ENCODE results near the gene MTCL1.

MTCL1 gene

GRCh38 chr18:8689517-8689916 lies 15.8 kb upstream of the MTCL1 start:
- H3K27ac ChIP-seq = no peak overlapping the region
- TF ChIP-seq, protein P1, sequence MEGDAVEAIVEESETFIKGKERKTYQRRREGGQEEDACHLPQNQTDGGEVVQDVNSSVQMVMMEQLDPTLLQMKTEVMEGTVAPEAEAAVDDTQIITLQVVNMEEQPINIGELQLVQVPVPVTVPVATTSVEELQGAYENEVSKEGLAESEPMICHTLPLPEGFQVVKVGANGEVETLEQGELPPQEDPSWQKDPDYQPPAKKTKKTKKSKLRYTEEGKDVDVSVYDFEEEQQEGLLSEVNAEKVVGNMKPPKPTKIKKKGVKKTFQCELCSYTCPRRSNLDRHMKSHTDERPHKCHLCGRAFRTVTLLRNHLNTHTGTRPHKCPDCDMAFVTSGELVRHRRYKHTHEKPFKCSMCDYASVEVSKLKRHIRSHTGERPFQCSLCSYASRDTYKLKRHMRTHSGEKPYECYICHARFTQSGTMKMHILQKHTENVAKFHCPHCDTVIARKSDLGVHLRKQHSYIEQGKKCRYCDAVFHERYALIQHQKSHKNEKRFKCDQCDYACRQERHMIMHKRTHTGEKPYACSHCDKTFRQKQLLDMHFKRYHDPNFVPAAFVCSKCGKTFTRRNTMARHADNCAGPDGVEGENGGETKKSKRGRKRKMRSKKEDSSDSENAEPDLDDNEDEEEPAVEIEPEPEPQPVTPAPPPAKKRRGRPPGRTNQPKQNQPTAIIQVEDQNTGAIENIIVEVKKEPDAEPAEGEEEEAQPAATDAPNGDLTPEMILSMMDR (conservative IDR thresholded peaks at IDR 0.05) = no peak
- no peak for TF ChIP-seq ZFX (IDR thresholded peaks at IDR 0.05)

GRCh38 chr18:8694891-8695290 lies 10.5 kb upstream of the MTCL1 start:
- no peak overlapping the region for H3K27ac ChIP-seq
- TF ChIP-seq, protein P1 (conservative IDR thresholded peaks at IDR 0.05) = no peak
- TF ChIP-seq ZFX (IDR thresholded peaks at IDR 0.05) = no peak

- TF ChIP-seq, protein P1 (conservative IDR thresholded peaks at IDR 0.05) = no peak
- TF ChIP-seq ZFX (IDR thresholded peaks at IDR 0.05) = no peak
- H3K27ac ChIP-seq = no peak overlapping the region
Measured at GRCh38 chr18:8695932-8696517, 9.3 kb upstream of the MTCL1 start.

DNA sequence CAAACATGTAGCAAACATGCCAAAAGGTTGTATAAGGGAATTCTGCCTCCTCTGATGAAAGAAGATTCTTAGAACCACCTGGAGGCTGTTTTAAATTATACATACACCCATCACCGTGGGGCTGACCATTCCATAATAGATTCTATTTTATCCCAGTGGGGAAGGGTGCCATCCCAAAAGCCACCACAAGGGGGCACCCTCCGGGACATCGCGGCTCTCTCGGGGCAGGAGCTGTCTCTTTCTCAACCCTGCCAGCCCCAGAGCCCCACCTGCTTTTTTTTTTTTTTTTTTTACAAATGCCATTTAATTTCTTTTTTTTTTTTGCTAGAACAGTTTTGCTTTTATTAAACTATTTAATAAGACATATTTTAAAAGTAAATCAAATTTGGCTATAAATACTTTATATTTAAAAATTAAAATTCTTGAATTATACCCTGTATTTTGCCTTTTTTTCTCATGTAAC lies 8.6 kb upstream of the MTCL1 start:
- no peak for TF ChIP-seq ZFX (IDR thresholded peaks at IDR 0.05)
- TF ChIP-seq, protein P1 (conservative IDR thresholded peaks at IDR 0.05) = peak; percentile 97
- no peak overlapping the region for H3K27ac ChIP-seq

- no peak for TF ChIP-seq ZFX (IDR thresholded peaks at IDR 0.05)
- TF ChIP-seq, protein P1 (conservative IDR thresholded peaks at IDR 0.05) = no peak
- no peak overlapping the region for H3K27ac ChIP-seq
Measured at GRCh38 chr18:8699126-8699525, 6.2 kb upstream of the MTCL1 start.

DNA sequence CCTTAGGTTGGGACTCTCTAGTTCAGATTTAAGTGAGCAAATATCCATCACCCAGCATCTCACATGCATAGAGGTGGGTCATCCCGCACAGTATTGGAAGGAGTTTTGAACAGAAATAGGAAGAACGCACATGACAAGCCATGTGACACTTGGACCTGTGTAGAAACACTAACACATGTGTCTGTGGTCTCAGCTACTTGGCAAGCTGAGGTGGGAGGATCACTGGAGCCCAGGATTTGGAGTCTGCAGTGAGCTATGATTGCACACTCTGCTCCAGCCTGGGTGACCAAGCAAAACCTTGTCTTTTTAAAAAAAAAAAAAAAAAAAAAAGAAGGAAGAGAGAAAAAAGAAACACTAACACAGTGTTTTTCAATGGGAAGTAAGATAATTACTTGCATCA lies 5.4 kb upstream of the MTCL1 start:
- TF ChIP-seq, protein P1 (conservative IDR thresholded peaks at IDR 0.05) = no peak
- no peak for TF ChIP-seq ZFX (IDR thresholded peaks at IDR 0.05)
- H3K27ac ChIP-seq = no peak overlapping the region

GRCh38 chr18:8701546-8702118 lies 3.7 kb upstream of the MTCL1 start:
- TF ChIP-seq ZFX (IDR thresholded peaks at IDR 0.05) = no peak
- TF ChIP-seq, protein P1 (conservative IDR thresholded peaks at IDR 0.05) = no peak
- no peak overlapping the region for H3K27ac ChIP-seq
